NCI-H2029 (cell line): Measurements from ENCODE around the gene U2SURP.
"Not testable (repeated sequence)": the region's sequence is repeated elsewhere in the genome, so short reads cannot be mapped to it uniquely, and the experiment has no call there.

Source experiments
- DNase-seq: peaks from one replicate; lab custom pipeline; 2025; lab: John Stamatoyannopoulos, UW

U2SURP gene

GRCh38 chr3:143071776-143072175 is 70.4 kb downstream of the U2SURP start:
- DNase-seq: no peak

GRCh38 chr3:143072298-143073020 is 71.1 kb downstream of the U2SURP start:
- not testable (repeated sequence) for DNase-seq

- DNase-seq: not testable (repeated sequence)
Observed at GRCh38 chr3:143073541-143073940, 72.2 kb downstream of the U2SURP start.

GRCh38 chr3:143073983-143074382 is 72.6 kb downstream of the U2SURP start:
- not testable (repeated sequence) for DNase-seq

GRCh38 chr3:143078883-143079282 is 77.5 kb downstream of the U2SURP start:
- no peak for DNase-seq

- DNase-seq: no peak
Observed at GRCh38 chr3:143080196-143080595, 78.8 kb downstream of the U2SURP start.

- no peak for DNase-seq
Observed at GRCh38 chr3:143081365-143081764, 80.0 kb downstream of the U2SURP start.

GRCh38 chr3:143081844-143082778 is 80.7 kb downstream of the U2SURP start:
- DNase-seq: no peak

- DNase-seq: no peak
Observed at GRCh38 chr3:143083781-143084180, 82.4 kb downstream of the U2SURP start.

- no peak for DNase-seq
Observed at GRCh38 chr3:143084856-143085731, 83.7 kb downstream of the U2SURP start.

GRCh38 chr3:143088835-143089234 is 87.5 kb downstream of the U2SURP start:
- DNase-seq: no peak

GRCh38 chr3:143089965-143090364 is 88.6 kb downstream of the U2SURP start:
- DNase-seq: no peak

GRCh38 chr3:143090486-143090885 is 89.1 kb downstream of the U2SURP start:
- DNase-seq: peak; percentile 65

GRCh38 chr3:143090976-143091837 is 89.8 kb downstream of the U2SURP start:
- no peak for DNase-seq

- DNase-seq: no peak
Observed at GRCh38 chr3:143092191-143092590, 90.8 kb downstream of the U2SURP start.

GRCh38 chr3:143095813-143096212 is 94.4 kb downstream of the U2SURP start:
- no peak for DNase-seq

GRCh38 chr3:143098032-143098764 is 96.8 kb downstream of the U2SURP start:
- peak; percentile 92 for DNase-seq

GRCh38 chr3:143099210-143099609 is 97.8 kb downstream of the U2SURP start:
- DNase-seq: no peak

GRCh38 chr3:143099690-143100089 is 98.3 kb downstream of the U2SURP start:
- no peak for DNase-seq

GRCh38 chr3:143100451-143100850 is 99.1 kb downstream of the U2SURP start:
- DNase-seq: no peak
